Neural cell (in vitro differentiated cells): ENCODE data around the gene MED13L. TPM values are rescaled to one million over a fixed set of nuclear protein-coding genes. Genes with fewer than 3 reads are reported as not detected.

Source experiments
- H2AFZ ChIP-seq: fragments of 200-600, 300-800 bp; sonication (generic), shearing (Covaris generic); 2 replicates; pipeline ENCODE4 v1.6.0; 2014; ENCODE audit warnings: low read depth, mild to moderate bottlenecking, antibody characterized with exemption, low read length, moderate library complexity
- H3F3A ChIP-seq: fragments of 200-600 bp; shearing (Covaris generic); 2 replicates; pipeline ENCODE4 v1.6.1; 2016; ENCODE audit warnings: mild to moderate bottlenecking, moderate library complexity, mixed read lengths, antibody characterized with exemption, low read length; ENCODE audit not compliant: insufficient read depth, poor library complexity, severe bottlenecking
- H3K27ac ChIP-seq: fragments of 200-600, 300-800 bp; sonication (generic), shearing (Covaris generic); 2 replicates; pipeline ENCODE4 v1.5.1; 2014; ENCODE audit warnings: mild to moderate bottlenecking, low read length, moderate library complexity
- H3K27me3 ChIP-seq: fragments of 300-800, 200-600 bp; sonication (generic), shearing (Covaris generic); 2 replicates; pipeline ENCODE4 v1.6.0; 2014; ENCODE audit warnings: mild to moderate bottlenecking, low read depth, low read length, moderate library complexity; ENCODE audit not compliant: insufficient read depth
- H3K36me3 ChIP-seq: fragments of 300-800, 200-600 bp; sonication (generic), shearing (Covaris generic); 2 replicates; pipeline ENCODE4 v1.5.1; 2014; ENCODE audit warnings: mild to moderate bottlenecking, antibody characterized with exemption, low read length, moderate library complexity; ENCODE audit not compliant: insufficient read depth
- H3K4me2 ChIP-seq: fragments of 300-800, 200-600 bp; sonication (generic), shearing (Covaris generic); 2 replicates; pipeline ENCODE4 v1.6.0; 2014; ENCODE audit warnings: mild to moderate bottlenecking, low read length
- H3K4me3 ChIP-seq: fragments of 300-800, 200-600 bp; sonication (generic), shearing (Covaris generic); 2 replicates; pipeline ENCODE4 v1.5.1; 2014; ENCODE audit warnings: mild to moderate bottlenecking, low read length, moderate library complexity
- H3K79me2 ChIP-seq: fragments of 200-600 bp; shearing (Covaris generic); replicated peaks from 2 replicates; pipeline ENCODE4 v1.6.0; 2014; ENCODE audit warnings: mild to moderate bottlenecking, low read length, moderate library complexity; ENCODE audit not compliant: insufficient read depth
- H3K9ac ChIP-seq: fragments of 300-800, 200-600 bp; sonication (generic), shearing (Covaris generic); 2 replicates; pipeline ENCODE4 v1.6.1; 2016; ENCODE audit warnings: mild to moderate bottlenecking, low read length, mixed read lengths
- H3K9me2 ChIP-seq: fragments of 200-600 bp; shearing (Covaris generic); 2 replicates; pipeline ENCODE4 v1.6.1; 2016; ENCODE audit warnings: mild to moderate bottlenecking, low read length, mixed read lengths; ENCODE audit not compliant: insufficient read depth
- H3K9me3 ChIP-seq: fragments of 200-600, 300-800 bp; sonication (generic), shearing (Covaris generic); 2 replicates; pipeline ENCODE4 v1.6.1; 2016; ENCODE audit warnings: mild to moderate bottlenecking, mixed run types, low read length, moderate library complexity, mixed read lengths
- H4K20me1 ChIP-seq: fragments of 200-600 bp; shearing (Covaris generic); 2 replicates; pipeline ENCODE4 v1.6.1; 2016; ENCODE audit warnings: mild to moderate bottlenecking, mixed run types; ENCODE audit not compliant: insufficient read depth
- EP300 ChIP-seq: fragments of 450-650 bp; conservative IDR thresholded peaks from 2 replicates; pipeline ENCODE4 v1.6.1; 2014; ENCODE audit warnings: antibody characterized with exemption, mild to moderate bottlenecking, moderate library complexity; ENCODE audit not compliant: poor library complexity, severe bottlenecking
- EZH2 ChIP-seq: fragments of 200-600, 300-800 bp; shearing (Covaris generic), sonication (generic); IDR thresholded peaks from 2 replicates; pipeline ENCODE4 v1.6.1; 2014; ENCODE audit warnings: antibody characterized with exemption, low read length, borderline replicate concordance, mild to moderate bottlenecking; ENCODE audit not compliant: insufficient read depth, poor library complexity, severe bottlenecking
- MXI1 ChIP-seq: fragments of 450-650 bp; conservative IDR thresholded peaks from 2 replicates; pipeline ENCODE4 v1.6.1; 2014; ENCODE audit warnings: antibody characterized with exemption, mild to moderate bottlenecking; ENCODE audit not compliant: poor library complexity, severe bottlenecking
- POLR2AphosphoS5 ChIP-seq: IDR thresholded peaks from 2 replicates; pipeline ENCODE4 v1.6.1; 2012
- RAD21 ChIP-seq: fragments of 450-650 bp; conservative IDR thresholded peaks from 2 replicates; pipeline ENCODE4 v1.6.1; 2014; ENCODE audit warnings: antibody characterized with exemption, mild to moderate bottlenecking, moderate library complexity
- SMC3 ChIP-seq: fragments of 450-650 bp; conservative IDR thresholded peaks from 2 replicates; pipeline ENCODE4 v1.6.1; 2014; ENCODE audit warnings: antibody characterized with exemption, mild to moderate bottlenecking, moderate library complexity; ENCODE audit not compliant: poor library complexity
- TAF1 ChIP-seq: IDR thresholded peaks from 2 replicates; pipeline ENCODE4 v1.6.1; 2012; ENCODE audit warnings: low read depth
- polyA plus RNA-seq: library from polyadenylated mRNA; depleted of rRNA; stranded (reverse); fragments of >200 nt; gene quantifications from 2 replicates; pipeline ENCODE4 v1.2.3, GENCODE V29; 2014
- TF ChIP-seq, protein P1 (sequence below): IDR thresholded peaks from 2 replicates; pipeline ENCODE4 v1.6.1; 2012; ENCODE audit warnings: borderline replicate concordance
- TF ChIP-seq, protein P2 (sequence below): fragments of 450-650 bp; IDR thresholded peaks from 2 replicates; pipeline ENCODE4 v1.5.1; 2014; ENCODE audit warnings: antibody characterized with exemption, mild to moderate bottlenecking, moderate library complexity; ENCODE audit not compliant: poor library complexity, severe bottlenecking

MED13L gene
- polyA plus RNA-seq, 1 donor from 2014 or later = 38.9 TPM

DNA sequence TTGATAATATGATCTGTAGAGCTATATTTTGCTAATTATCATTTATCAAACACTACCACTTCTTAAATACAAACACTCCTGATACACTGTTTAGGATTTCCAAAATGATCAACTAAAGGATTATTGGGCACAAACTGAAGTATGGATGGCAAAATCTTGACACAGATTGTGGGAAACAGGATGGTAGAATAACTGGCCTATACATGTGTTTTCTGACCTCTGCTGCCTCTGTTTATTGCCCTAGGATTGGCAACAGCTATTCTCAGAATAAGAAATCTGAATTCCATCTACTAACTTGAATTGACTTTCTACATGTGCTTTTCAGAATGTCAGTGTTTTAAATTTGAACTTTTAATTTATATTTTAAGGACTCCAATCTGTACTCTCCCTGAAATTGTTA lies 209.1 kb downstream of the MED13L start:
- Histone ChIP-seq H4K20me1 (no peaks in the 10 kb centered on the region), H3K79me2 (no peaks in the 10 kb centered on the region), H3K27me3 (no peaks in the 10 kb centered on the region), H3K36me3 (no peaks in the 10 kb centered on the region), H3K9ac (no peak overlapping the region), H3K9me2 (no peaks in the 10 kb centered on the region), H3F3A (peaks cover 4% of the 10 kb centered on the region), H3K27ac (no peak overlapping the region), H3K4me3 (no peak overlapping the region), H2AFZ (no peak overlapping the region), H3K9me3 (no peaks in the 10 kb centered on the region), H3K4me2 (no peak overlapping the region)
- TF ChIP-seq, protein P1, sequence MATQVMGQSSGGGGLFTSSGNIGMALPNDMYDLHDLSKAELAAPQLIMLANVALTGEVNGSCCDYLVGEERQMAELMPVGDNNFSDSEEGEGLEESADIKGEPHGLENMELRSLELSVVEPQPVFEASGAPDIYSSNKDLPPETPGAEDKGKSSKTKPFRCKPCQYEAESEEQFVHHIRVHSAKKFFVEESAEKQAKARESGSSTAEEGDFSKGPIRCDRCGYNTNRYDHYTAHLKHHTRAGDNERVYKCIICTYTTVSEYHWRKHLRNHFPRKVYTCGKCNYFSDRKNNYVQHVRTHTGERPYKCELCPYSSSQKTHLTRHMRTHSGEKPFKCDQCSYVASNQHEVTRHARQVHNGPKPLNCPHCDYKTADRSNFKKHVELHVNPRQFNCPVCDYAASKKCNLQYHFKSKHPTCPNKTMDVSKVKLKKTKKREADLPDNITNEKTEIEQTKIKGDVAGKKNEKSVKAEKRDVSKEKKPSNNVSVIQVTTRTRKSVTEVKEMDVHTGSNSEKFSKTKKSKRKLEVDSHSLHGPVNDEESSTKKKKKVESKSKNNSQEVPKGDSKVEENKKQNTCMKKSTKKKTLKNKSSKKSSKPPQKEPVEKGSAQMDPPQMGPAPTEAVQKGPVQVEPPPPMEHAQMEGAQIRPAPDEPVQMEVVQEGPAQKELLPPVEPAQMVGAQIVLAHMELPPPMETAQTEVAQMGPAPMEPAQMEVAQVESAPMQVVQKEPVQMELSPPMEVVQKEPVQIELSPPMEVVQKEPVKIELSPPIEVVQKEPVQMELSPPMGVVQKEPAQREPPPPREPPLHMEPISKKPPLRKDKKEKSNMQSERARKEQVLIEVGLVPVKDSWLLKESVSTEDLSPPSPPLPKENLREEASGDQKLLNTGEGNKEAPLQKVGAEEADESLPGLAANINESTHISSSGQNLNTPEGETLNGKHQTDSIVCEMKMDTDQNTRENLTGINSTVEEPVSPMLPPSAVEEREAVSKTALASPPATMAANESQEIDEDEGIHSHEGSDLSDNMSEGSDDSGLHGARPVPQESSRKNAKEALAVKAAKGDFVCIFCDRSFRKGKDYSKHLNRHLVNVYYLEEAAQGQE = no peak
- TF ChIP-seq RAD21 (no peak), TAF1 (no peak), EZH2 (no peak), MXI1 (no peak), EP300 (no peak), POLR2AphosphoS5 (no peak), SMC3 (no peak)
- TF ChIP-seq, protein P2, sequence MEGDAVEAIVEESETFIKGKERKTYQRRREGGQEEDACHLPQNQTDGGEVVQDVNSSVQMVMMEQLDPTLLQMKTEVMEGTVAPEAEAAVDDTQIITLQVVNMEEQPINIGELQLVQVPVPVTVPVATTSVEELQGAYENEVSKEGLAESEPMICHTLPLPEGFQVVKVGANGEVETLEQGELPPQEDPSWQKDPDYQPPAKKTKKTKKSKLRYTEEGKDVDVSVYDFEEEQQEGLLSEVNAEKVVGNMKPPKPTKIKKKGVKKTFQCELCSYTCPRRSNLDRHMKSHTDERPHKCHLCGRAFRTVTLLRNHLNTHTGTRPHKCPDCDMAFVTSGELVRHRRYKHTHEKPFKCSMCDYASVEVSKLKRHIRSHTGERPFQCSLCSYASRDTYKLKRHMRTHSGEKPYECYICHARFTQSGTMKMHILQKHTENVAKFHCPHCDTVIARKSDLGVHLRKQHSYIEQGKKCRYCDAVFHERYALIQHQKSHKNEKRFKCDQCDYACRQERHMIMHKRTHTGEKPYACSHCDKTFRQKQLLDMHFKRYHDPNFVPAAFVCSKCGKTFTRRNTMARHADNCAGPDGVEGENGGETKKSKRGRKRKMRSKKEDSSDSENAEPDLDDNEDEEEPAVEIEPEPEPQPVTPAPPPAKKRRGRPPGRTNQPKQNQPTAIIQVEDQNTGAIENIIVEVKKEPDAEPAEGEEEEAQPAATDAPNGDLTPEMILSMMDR = no peak

DNA sequence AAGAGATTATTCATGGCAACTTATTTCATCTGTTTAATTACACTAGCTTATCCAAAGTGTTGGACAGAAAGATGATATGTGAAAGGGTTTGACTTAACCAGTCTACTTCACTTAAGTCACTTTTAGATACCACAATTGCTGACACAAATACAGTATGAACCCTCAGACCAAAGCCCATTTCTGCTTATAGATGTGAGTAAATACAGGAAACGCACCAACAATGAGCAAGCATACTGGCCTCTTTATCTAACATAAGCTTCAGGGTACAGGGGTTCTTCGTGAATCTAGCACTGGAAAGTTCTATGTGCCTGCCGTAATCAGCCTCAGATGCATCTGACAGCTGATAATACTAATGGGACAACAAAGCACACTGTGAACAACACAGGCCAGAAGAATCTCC lies 209.6 kb downstream of the MED13L start:
- H3K9ac ChIP-seq = no peak overlapping the region
- no peak overlapping the region for H3K4me3 ChIP-seq
- no peak overlapping the region for H2AFZ ChIP-seq
- peaks cover 2% of the 10 kb centered on the region for H3K79me2 ChIP-seq
- H3K27ac ChIP-seq = no peak overlapping the region
- no peaks in the 10 kb centered on the region for H3K9me3 ChIP-seq
- peaks cover 4% of the 10 kb centered on the region for H3F3A ChIP-seq
- H4K20me1 ChIP-seq = no peaks in the 10 kb centered on the region
- TF ChIP-seq POLR2AphosphoS5 = no peak
- TF ChIP-seq SMC3 = no peak
- TF ChIP-seq, protein P2 = no peak
- TF ChIP-seq EZH2 = no peak
- TF ChIP-seq, protein P1 = no peak
- no peak for TF ChIP-seq MXI1
- TF ChIP-seq TAF1 = no peak
- TF ChIP-seq RAD21 = no peak
- TF ChIP-seq EP300 = no peak
- no peaks in the 10 kb centered on the region for H3K36me3 ChIP-seq
- no peak overlapping the region for H3K4me2 ChIP-seq
- no peaks in the 10 kb centered on the region for H3K27me3 ChIP-seq
- H3K9me2 ChIP-seq = no peaks in the 10 kb centered on the region
